Activated CD4-positive, alpha-beta T cell treated with anti-CD3 and anti-CD28 coated beads for 1 hour (primary cell): Measurements from ENCODE around the gene CNRIP1.

Experiments used
- DNase-seq: peaks from one replicate; pipeline ENCODE4 v3.0.0-alpha.2; 2020

The CNRIP1 gene

GRCh38 chr2:68250196-68250595, 69.6 kb downstream of the CNRIP1 start:
- no peak for DNase-seq

GRCh38 chr2:68248806-68249205, 70.9 kb downstream of the CNRIP1 start:
- DNase-seq = no peak

DNA sequence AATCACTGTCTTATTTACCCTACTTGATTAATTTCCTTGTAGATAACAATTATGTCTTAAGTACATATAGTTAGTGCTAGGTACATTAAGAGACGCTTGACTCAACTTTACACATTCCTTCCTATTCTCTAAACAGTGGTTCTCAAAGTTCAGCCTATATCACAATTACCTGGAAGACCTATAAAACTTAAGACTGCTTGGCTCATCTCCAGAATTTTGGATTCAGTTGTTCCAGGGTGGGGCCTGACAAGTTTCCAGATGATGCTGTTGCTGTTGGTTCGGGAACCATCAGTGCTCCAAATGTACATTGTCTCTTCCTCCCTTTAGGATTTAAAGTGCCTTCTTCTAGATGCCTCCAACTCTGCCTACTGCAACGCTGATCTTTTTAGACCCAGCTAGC, 71.4 kb downstream of the CNRIP1 start:
- DNase-seq = no peak

DNA sequence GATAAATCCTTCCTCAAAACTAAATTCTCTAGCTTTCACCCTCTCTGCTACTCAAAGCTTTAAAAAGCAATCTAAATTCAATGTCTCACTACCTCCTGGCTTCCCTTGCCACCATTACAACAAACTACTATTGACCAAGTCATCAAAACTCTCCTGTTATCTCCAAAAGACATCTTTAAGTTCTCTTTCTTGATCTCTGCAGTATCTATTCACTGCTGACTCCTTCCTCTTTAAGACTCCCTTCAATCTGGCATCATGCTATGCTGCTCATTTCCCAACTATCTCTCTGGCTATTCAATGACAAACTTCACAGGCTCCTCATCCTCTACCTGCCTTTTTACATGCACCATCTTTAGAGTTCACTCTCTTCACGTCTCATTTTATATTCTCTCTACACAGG, 73.4 kb downstream of the CNRIP1 start:
- DNase-seq = no peak

DNA sequence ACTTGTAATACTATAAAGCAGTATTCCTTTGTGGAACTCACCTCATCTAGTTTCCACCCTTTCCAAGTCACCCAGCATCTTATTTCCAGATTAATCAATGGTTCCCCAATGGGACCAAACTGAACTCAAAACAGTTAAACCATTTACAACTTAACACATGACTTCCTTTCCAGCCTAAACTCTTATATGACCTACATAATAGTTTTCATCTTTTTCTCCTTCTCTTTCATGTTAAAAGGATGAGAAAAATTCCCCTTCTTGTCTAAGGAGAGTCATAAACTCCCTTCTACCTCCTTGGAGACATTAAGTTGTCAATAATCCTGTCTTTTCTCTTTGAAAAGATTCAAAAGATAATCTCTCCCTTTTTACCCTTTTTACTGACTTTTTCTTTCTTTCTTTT, 74.1 kb downstream of the CNRIP1 start:
- DNase-seq = no peak

- DNase-seq = no peak
Observed at GRCh38 chr2:68245066-68245465, 74.7 kb downstream of the CNRIP1 start.

- DNase-seq = no peak
Observed at GRCh38 chr2:68244456-68244855, 75.3 kb downstream of the CNRIP1 start.
